Esophagus muscularis mucosa (tissue), 4 donors: ENCODE results near the gene GMDS. TPM values are rescaled to one million over a fixed set of nuclear protein-coding genes. Genes with fewer than 3 reads are reported as not detected.

Experiments used
- DNase-seq: peaks from one replicate; pipeline ENCODE4 v3.0.0-alpha.2; 2017; ENCODE audit errors: extremely low spot score
- H3K27ac ChIP-seq, 4 donors: fragments of 200-600 bp; sonication (generic); replicated peaks in 1 of 4; 1 replicate in 3 of 4; 2 replicates in 1 of 4; pipeline ENCODE4 v1.5.1; 2016 to 2019; ENCODE audit warnings: mild to moderate bottlenecking in 1 of 4
- H3K27me3 ChIP-seq, 4 donors: fragments of 200-600 bp; sonication (generic); one replicate each; pipeline versions ENCODE4 v1.5.1 to v1.6.0; 2016 to 2019
- H3K36me3 ChIP-seq, 4 donors: fragments of 200-600 bp; sonication (generic); one replicate each; pipeline ENCODE4 v1.5.1; 2016 to 2019
- H3K4me1 ChIP-seq, 4 donors: fragments of 200-600 bp; sonication (generic); one replicate each; pipeline ENCODE4 v1.5.1; 2016 to 2019
- H3K4me3 ChIP-seq, 4 donors: fragments of 200-600 bp; sonication (generic); 1 replicate in 2 of 4; 2 replicates in 2 of 4; pipeline ENCODE4 v1.5.1; 2016 to 2019; ENCODE audit warnings: mild to moderate bottlenecking in 4 of 4, moderate library complexity in 1 of 4
- H3K9me3 ChIP-seq, 4 donors: fragments of 200-600 bp; sonication (generic); 1 replicate in 3 of 4; 2 replicates in 1 of 4; pipeline ENCODE4 v1.5.1; 2016 to 2019
- EP300 ChIP-seq: sonication (generic); formaldehyde crosslinking; IDR thresholded peaks from one replicate; pipeline ENCODE4 v1.6.1; 2017; ENCODE audit warnings: antibody characterized with exemption
- POLR2A ChIP-seq: fragments of 450-650 bp; IDR thresholded peaks from one replicate; pipeline ENCODE4 v1.6.1; 2017; ENCODE audit warnings: antibody characterized with exemption, moderate library complexity, mild to moderate bottlenecking, low read depth
- POLR2AphosphoS5 ChIP-seq, 2 donors: sonication (generic); formaldehyde crosslinking; IDR thresholded peaks; one replicate each; pipeline ENCODE4 v1.6.1; 2017; ENCODE audit warnings: antibody characterized with exemption in 2 of 2
- WGBS: methylation state at CpG from one replicate; pipeline ENCODE4 v1.1.5; 2018; 5-methylcytosine and 5-hydroxymethylcytosine counted together
- intact Hi-C: fragments of 100-400 bp; cut with DNase I; formaldehyde crosslinking; loops from one replicate; pipeline ENCODE4 v1.15.1; 2023
- total RNA-seq, 4 donors: library from RNA; depleted of rRNA; stranded (reverse); fragments of >200 nt; gene quantifications; one replicate each; pipeline versions ENCODE4 v1.1.0 to v1.2.1, GENCODE V29; 2016
- TF ChIP-seq, protein P1 (sequence below), 3 experiments: fragments of 200-600 bp in 2 of 3; fragments of 450-650 bp in 1 of 3; sonication (generic) in 2 of 3; IDR thresholded peaks; one replicate each; pipeline ENCODE4 v1.5.1; 2017 to 2019; ENCODE audit warnings: antibody characterized with exemption in 3 of 3, mild to moderate bottlenecking in 2 of 3, moderate library complexity in 1 of 3

The GMDS gene
- total RNA-seq, 4 donors from 2014 or later: 3.6 to 14.1 (median 6.0) TPM

DNA sequence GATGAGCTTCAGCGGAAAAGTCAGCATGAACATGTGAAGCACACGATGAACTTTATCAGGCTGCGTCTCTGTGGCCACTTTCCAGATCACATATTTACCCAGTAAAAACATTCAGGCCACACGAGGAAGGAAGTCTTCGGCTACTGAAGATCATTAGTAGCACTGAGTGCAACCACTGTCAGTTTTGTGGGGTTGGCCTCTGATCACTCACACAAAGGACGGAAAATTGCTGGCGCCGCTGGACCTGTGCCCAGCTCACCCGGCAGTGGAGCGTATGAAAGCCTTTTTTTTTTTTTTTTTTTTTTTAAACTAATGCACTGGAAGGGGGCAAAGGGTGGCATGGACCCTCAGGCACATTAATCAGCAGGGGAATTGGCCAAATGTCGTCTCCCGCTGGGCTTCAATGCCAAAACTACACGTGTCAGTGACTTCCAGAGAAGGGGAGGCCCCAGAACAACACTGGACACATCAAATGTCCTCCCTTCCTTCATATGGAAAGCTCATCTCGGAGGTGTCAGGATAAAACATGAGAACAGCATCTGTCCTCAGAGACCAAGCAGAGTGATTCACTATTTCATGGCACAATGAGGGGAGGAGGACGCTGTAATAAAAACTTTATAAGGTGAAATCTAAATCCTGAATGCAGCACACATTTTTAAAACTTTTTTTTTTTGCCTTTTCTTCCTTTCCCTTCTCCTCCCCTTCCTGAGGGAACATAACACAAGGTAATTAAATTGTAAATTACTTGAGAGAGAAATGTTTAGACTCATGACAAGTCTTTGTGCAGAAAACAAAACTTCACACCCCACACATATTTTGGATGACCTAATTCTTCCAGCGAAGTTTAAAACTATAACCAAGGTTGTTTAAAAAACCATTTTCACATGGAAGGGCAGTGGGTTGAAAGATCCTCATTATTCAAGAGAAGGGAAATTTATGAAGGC lies 412.3 kb downstream of the GMDS start:
- WGBS: 17% methylated on average over 16 of the region's 16 CpGs
- DNase-seq: no peak
- Histone ChIP-seq H3K4me3 (peak overlapping the region in 3 of 4 donors; percentile 14 to 19 (median 18)), H3K9me3 (peaks cover 0 to 11% (median 4%) of the 10 kb centered on the region in 4 donors), H3K27ac (peak overlapping the region in 1 of 4 donors; percentile 28), H3K36me3 (no peaks in the 10 kb centered on the region), H3K27me3 (no peaks in the 10 kb centered on the region), H3K4me1 (peaks cover 5 to 22% (median 19%) of the 10 kb centered on the region in 4 donors)
- intact Hi-C loops: no loop called here
- TF ChIP-seq, protein P1, sequence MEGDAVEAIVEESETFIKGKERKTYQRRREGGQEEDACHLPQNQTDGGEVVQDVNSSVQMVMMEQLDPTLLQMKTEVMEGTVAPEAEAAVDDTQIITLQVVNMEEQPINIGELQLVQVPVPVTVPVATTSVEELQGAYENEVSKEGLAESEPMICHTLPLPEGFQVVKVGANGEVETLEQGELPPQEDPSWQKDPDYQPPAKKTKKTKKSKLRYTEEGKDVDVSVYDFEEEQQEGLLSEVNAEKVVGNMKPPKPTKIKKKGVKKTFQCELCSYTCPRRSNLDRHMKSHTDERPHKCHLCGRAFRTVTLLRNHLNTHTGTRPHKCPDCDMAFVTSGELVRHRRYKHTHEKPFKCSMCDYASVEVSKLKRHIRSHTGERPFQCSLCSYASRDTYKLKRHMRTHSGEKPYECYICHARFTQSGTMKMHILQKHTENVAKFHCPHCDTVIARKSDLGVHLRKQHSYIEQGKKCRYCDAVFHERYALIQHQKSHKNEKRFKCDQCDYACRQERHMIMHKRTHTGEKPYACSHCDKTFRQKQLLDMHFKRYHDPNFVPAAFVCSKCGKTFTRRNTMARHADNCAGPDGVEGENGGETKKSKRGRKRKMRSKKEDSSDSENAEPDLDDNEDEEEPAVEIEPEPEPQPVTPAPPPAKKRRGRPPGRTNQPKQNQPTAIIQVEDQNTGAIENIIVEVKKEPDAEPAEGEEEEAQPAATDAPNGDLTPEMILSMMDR (IDR thresholded peaks at IDR 0.05): no peak
- peak in 1 of 2 donors; percentile 29 for TF ChIP-seq POLR2AphosphoS5 (IDR thresholded peaks at IDR 0.05)

DNA sequence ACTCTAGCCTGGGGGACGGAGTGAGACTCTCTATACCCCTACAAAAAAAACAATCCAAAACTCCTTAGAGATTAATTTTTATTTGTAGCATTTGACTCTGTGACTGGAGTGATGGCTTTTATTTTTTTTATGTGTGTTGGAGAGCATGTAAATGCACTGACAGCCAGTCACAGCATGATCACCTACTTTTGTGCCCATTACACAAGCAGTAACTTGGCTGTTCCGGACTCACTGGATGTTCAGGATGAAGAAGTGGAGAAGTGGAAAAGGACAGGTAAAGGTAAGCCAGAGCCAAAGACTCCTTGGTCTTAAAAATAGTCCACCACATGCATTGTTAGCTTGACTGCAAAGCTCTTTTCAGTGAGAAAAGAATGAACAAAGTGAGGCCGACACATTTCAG lies 413.0 kb downstream of the GMDS start:
- Histone ChIP-seq H3K36me3 (no peaks in the 10 kb centered on the region), H3K27ac (no peak overlapping the region), H3K9me3 (peaks cover 0 to 18% (median 5%) of the 10 kb centered on the region in 4 donors), H3K4me1 (peaks cover 5 to 17% (median 15%) of the 10 kb centered on the region in 4 donors), H3K27me3 (no peaks in the 10 kb centered on the region), H3K4me3 (peak overlapping the region in 3 of 4 donors; percentile 14 to 19 (median 18))
- 71% methylated on average over 3 of the region's 3 CpGs for WGBS
- intact Hi-C loops: no loop called here
- TF ChIP-seq EP300 (no peak), POLR2A (no peak), POLR2AphosphoS5 (IDR thresholded peaks at IDR 0.05) (no peak)
- TF ChIP-seq, protein P1 (IDR thresholded peaks at IDR 0.05): no peak
- no peak for DNase-seq

DNA sequence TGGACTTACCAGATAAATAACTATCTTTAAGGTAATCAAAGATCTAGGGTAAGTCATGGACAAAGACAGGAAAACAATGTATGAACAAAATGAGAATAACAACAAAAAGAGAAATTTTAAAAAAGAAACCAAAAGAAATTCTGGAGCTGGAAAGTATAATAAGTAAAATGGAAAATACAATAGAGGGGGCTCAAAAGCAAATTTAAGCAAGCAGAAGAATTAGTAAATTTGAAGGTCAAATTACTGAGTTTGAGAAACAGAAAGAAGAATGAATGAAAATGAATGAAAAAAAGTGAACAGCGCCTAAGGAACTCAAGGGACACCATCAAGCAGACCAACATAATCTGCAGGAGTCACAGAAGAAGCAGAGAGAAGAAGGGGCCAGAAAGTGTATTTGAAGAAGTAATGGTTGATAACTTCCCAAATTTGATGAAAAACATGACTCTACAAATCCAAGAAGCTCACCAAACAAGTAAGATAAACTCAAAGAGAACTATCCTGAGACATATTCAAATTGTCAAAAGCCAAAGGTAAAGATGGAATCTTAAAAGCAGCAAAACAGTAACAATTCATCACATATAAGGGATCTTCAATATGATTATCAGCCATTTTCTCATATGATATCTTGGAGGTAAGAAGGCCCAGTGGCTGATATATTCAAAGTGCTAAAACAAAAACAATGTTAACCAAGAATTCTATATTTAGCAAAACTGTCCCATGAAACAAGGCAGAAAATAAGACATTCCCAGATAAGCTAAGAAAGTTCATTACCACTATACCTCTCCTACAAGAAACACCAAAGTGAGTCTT lies 417.2 kb downstream of the GMDS start:
- no peak for DNase-seq
- TF ChIP-seq POLR2A (no peak), EP300 (no peak), POLR2AphosphoS5 (IDR thresholded peaks at IDR 0.05) (no peak)
- TF ChIP-seq, protein P1 (IDR thresholded peaks at IDR 0.05): no peak

DNA sequence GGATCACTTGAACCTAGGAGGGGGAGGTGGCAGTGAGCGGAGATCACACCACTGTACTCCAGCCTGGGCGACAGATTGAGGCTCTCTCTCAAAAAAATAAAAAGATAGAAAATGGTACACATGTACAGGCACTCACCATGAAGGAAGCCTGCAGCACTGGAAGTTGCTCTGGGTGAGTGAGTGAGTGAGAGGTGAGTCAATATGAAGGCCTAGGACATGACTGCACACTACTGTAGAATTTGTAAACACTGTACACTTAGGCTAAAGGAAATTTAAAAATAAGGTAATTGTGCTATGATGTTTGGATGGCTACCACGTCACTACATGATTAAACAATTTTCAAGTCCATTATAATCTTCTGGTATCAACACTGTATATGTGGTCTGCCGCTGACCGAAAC lies 419.5 kb downstream of the GMDS start:
- DNase-seq: no peak
- WGBS: 93% methylated on average over 5 of the region's 5 CpGs

More for the DNA sequence above, 417.2 kb downstream of the GMDS start:
- no peaks in the 10 kb centered on the region for H3K36me3 ChIP-seq
- H3K4me1 ChIP-seq: peaks cover 5 to 11% (median 8%) of the 10 kb centered on the region in 4 donors
- no peaks in the 10 kb centered on the region for H3K27me3 ChIP-seq
- H3K9me3 ChIP-seq: peaks cover 0 to 18% (median 5%) of the 10 kb centered on the region in 4 donors
- WGBS: 61% methylated on average over 1 of the region's 1 CpG
- intact Hi-C loops: no loop called here
- no peak overlapping the region for H3K27ac ChIP-seq
- H3K4me3 ChIP-seq: no peak overlapping the region

More for the DNA sequence above, 419.5 kb downstream of the GMDS start:
- H3K4me1 ChIP-seq: peaks cover 0 to 8% (median 5%) of the 10 kb centered on the region in 4 donors
- peaks cover 0 to 18% (median 5%) of the 10 kb centered on the region in 4 donors for H3K9me3 ChIP-seq
- H3K27ac ChIP-seq: no peak overlapping the region
- no peak overlapping the region for H3K4me3 ChIP-seq
- TF ChIP-seq POLR2AphosphoS5 (IDR thresholded peaks at IDR 0.05) (no peak), EP300 (no peak), POLR2A (no peak)
- TF ChIP-seq, protein P1 (IDR thresholded peaks at IDR 0.05): no peak
- intact Hi-C loops: no loop called here
- no peaks in the 10 kb centered on the region for H3K27me3 ChIP-seq
- H3K36me3 ChIP-seq: no peaks in the 10 kb centered on the region
